OCI-LY3 (cell line): ENCODE results near the gene ALDOC.

Experiments used
- EZH2phosphoT487 ChIP-seq: fragments of 200-600 bp; shearing (Covaris generic); IDR thresholded peaks from 2 replicates; pipeline ENCODE4 v1.6.1; 2018; ENCODE audit warnings: antibody characterized with exemption, mixed run types, low read depth
- TF ChIP-seq, protein P1 (sequence below): fragments of 200-600, 300-600 bp; sonication (generic); IDR thresholded peaks from 2 replicates; pipeline ENCODE4 v1.5.1; 2014; ENCODE audit warnings: antibody characterized with exemption, low read length, low read depth

DNA sequence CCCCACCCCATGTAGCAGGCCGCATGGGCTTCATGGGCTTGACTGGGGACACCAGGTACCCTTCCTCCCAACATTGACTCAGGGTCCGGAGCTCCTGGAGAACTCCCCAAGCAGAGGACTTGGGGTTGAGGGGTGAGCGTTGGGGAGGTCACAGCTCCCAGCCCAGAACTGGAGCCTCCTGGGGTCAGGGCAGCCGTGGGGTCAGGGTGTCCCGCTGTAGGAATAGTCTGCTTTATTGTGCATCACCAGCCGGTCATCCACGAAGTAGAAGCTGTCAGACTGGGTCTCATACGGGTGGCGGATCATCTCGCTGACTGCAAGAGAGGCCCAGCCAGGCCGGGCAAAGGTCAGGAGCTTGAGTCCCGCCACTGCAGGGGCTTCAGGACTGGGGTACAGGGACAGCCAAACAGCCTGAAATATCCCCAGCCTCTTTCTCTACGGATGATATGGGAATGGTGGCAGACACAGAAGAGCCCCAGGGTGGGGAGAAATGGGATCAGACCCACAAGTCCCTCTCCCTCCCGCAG, 29.5 kb downstream of the ALDOC start:
- TF ChIP-seq, protein P1, sequence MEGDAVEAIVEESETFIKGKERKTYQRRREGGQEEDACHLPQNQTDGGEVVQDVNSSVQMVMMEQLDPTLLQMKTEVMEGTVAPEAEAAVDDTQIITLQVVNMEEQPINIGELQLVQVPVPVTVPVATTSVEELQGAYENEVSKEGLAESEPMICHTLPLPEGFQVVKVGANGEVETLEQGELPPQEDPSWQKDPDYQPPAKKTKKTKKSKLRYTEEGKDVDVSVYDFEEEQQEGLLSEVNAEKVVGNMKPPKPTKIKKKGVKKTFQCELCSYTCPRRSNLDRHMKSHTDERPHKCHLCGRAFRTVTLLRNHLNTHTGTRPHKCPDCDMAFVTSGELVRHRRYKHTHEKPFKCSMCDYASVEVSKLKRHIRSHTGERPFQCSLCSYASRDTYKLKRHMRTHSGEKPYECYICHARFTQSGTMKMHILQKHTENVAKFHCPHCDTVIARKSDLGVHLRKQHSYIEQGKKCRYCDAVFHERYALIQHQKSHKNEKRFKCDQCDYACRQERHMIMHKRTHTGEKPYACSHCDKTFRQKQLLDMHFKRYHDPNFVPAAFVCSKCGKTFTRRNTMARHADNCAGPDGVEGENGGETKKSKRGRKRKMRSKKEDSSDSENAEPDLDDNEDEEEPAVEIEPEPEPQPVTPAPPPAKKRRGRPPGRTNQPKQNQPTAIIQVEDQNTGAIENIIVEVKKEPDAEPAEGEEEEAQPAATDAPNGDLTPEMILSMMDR = no peak
- no peak for TF ChIP-seq EZH2phosphoT487
